Urinary bladder (tissue), 4 donors: ENCODE results near the gene MGMT. TPM values are rescaled to one million over a fixed set of nuclear protein-coding genes. Genes with fewer than 3 reads are reported as not detected.

Experiments
- DNase-seq: peaks from one replicate; pipeline ENCODE4 v3.0.0-alpha.2; 2015; ENCODE audit errors: extremely low spot score
- H3K27ac ChIP-seq: one replicate; pipeline ENCODE4 v1.5.1; 2013; ENCODE audit warnings: low read depth, mild to moderate bottlenecking, moderate library complexity
- H3K36me3 ChIP-seq: one replicate; pipeline ENCODE4 v1.6.1; 2013; ENCODE audit warnings: mild to moderate bottlenecking, moderate library complexity; ENCODE audit not compliant: insufficient read depth
- H3K4me1 ChIP-seq: one replicate; pipeline ENCODE4 v1.6.1; 2013; ENCODE audit warnings: mild to moderate bottlenecking, moderate library complexity; ENCODE audit not compliant: insufficient read depth
- H3K4me3 ChIP-seq: one replicate; pipeline ENCODE4 v1.5.1; 2013; ENCODE audit warnings: low read depth, low read length
- WGBS: extraction: QIAGEN DNeasy Blood & Tissue Kit; methylation state at CpG from one replicate; pipeline ENCODE4 v1.1.7; 2013; 5-methylcytosine and 5-hydroxymethylcytosine counted together
- polyA plus RNA-seq: library from polyadenylated mRNA; stranded (reverse); fragments of 200-250 nt; gene quantifications from one replicate; pipeline ENCODE4 v1.2.3, GENCODE V29; 2013
- total RNA-seq: library from RNA; depleted of rRNA; stranded (reverse); fragments of >200 nt; gene quantifications from one replicate; pipeline ENCODE4 v1.2.3, GENCODE V29; 2014
- donor health status: healthy with polysubstance abuse.
- donor health status: healthy.

MGMT gene
- total and polyA plus RNA-seq, 2 donors, result 19.5 to 28.5 TPM

DNA sequence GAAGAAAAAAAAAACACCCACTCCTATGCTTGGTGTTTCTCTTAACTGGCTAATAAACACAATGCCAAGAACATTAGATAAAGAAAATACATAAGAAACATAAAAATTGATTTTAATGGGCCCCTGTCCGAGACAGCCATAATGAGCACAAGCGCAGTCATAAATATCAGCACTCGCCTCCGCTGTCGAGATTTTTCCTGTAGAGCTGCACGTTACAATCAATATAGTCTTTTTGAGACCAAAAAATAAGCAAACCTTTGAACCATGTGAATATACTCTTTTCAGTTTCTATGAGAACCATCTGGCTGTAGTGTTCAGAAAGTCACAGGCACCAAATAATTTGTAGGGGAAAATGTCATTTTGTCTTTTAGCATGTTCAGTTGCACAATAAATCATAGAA, 70.1 kb downstream of the MGMT start:
- DNase-seq, result no peak
- no peaks in the 10 kb centered on the region for H3K4me1 ChIP-seq
- no peaks in the 10 kb centered on the region for H3K36me3 ChIP-seq
- 93% methylated on average over 6 of the region's 6 CpGs for WGBS
- no peak overlapping the region for H3K27ac ChIP-seq
- H3K4me3 ChIP-seq, result no peak overlapping the region

DNA sequence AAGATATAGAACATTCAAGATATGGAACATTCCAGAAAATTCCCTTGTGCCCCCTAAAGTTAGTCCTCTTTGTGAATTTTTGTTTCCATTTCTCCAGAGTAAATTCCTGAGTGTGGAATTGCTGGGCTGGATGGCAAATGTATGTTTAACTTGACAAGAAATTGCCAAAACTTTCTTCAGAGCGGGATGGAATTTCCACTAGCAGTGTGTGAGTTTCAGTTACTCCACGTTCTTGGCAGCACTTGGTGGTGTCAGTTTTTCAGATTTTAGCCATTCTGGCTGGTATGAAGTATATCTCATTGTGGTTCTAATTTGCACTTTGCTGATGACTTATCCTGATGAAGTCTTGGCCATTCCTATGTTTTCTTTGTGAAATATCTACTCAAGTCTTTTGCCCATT, 71.2 kb downstream of the MGMT start:
- no peak for DNase-seq
- Histone ChIP-seq H3K27ac (no peak overlapping the region), H3K36me3 (no peaks in the 10 kb centered on the region), H3K4me1 (no peaks in the 10 kb centered on the region), H3K4me3 (no peak overlapping the region)
- WGBS, result 68% methylated on average over 2 of the region's 2 CpGs

DNA sequence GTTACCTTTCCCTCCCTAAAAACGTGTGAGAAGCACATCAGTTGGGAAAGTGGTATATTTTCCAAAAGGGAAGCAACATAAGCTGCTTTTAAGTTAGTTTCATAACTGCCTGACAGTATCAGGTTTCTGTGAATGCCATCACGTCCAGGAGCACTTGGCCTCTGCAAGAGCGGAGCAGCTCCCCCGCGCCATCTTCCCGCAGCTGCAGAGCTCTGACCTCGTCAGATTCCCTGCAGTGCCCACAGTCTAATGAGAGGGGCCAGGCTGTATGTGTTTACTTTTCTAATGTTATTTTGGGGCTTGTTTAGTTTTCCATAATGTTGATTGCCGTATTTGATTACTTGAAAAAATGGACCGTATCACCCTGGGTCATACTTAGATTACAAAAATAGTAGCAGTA, 74.2 kb downstream of the MGMT start:
- DNase-seq, result no peak
- H3K4me1 ChIP-seq, result no peaks in the 10 kb centered on the region
- H3K27ac ChIP-seq, result no peak overlapping the region
- no peak overlapping the region for H3K4me3 ChIP-seq
- 89% methylated on average over 9 of the region's 9 CpGs for WGBS
- H3K36me3 ChIP-seq, result no peaks in the 10 kb centered on the region

DNA sequence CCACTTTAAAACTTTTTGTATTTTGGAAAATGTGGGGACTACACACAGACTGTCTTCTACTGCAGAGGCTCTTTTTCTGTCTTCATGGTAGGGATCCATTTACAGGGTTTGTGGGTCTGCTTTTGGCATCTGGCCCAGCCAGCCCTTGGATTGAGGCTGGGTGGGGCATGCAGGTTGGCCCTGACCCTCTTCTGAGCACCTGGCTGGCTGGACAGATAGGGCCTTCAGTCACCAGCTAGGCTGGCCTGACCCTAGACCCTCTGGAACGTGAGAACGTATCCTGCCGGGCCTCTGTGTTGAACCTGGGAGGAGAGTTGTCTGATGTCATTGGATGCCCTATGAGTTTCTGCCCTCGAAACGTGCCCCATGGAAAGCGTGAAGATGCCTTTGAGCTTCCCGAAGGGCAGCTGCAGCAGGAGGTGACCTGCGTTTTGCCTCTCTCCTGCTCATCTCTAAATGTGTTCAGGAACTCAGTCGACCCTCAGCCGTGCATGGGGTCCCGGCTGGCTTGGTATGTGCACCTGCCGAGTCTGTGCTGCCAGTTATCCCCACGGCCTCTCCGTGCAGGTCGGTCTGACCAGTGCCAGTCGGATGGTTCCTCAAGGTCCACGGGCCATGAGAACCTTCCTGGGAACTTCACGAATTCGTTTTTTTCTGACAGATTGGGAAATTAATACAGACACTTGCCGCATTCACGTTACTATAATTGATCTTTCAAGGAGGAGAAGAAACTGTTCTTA, 74.9 kb downstream of the MGMT start:
- 97% methylated on average over 21 of the region's 21 CpGs for WGBS
- no peak overlapping the region for H3K4me3 ChIP-seq
- DNase-seq, result no peak

DNA sequence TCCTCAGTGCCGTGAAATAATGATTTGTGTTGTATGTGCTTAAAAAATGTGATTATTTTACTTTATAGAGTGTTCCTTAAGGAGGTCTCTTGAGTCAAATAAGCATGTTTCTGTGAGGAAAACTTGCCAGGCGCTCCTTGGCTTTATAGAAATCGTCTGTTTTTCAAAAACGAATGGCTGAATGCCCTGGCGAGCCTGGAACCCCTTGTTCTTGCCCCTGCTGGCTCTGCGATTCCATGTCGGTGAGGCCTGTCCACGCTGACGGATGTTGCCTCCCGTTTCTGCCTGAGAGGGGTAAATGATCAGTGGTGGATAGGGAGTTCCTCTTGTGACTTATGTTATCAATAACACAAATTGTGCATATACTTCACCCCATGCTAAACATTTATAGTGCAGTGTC, 75.5 kb downstream of the MGMT start:
- 92% methylated on average over 10 of the region's 10 CpGs for WGBS
- no peak for DNase-seq
- Histone ChIP-seq H3K27ac (no peak overlapping the region), H3K36me3 (no peaks in the 10 kb centered on the region), H3K4me1 (no peaks in the 10 kb centered on the region), H3K4me3 (no peak overlapping the region)

More for the DNA sequence above, 74.9 kb downstream of the MGMT start:
- no peak overlapping the region for H3K27ac ChIP-seq
- no peaks in the 10 kb centered on the region for H3K36me3 ChIP-seq
- H3K4me1 ChIP-seq, result no peaks in the 10 kb centered on the region

DNA sequence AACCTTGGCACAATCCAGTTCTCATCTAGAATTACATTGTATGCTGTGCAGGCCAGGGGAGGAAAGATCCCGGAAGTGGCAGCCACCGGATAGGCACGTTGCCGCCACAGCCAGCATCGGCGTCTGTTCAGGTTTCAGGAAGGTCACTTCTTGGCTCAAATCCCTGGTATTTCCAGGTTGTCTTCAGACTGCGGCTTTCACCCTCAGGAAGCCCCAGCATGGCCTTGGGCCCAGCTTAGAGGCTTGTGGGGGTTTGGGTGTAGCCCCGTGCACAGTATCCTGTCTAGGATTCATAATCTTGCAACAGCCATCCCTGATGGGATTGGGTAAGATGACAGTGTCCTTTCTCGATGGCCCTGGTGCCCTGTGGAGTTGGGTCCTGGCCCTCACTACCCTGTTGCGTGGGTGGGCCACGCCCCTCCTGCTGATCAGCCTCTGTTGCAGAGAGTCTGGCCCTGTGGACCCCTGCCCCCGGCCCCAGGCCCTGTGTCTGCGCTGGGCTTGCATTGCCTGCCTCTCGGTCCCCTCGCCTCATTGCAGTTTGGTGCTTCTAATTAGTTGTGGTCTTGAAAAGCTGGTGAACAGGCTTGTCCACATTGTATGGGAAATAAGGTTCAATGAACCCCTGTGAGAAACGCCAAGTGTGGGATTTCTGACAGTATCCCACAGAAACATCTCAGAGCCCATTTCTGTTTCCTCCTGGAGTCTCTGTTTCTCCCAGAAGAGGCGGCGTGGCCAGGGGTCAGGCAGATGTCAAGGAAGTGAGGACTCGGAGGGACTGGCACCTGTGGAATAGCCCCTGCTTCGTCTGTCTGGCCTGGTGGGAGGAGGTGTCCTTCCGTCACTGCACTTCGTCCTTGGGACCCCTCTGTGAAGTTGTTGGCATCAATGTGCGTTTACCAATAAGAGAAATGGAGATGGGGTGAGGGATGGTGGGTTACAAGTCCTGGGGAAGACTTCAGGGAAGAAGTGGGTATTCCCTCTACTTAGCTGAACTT, 77.5 kb downstream of the MGMT start:
- no peaks in the 10 kb centered on the region for H3K36me3 ChIP-seq
- WGBS, result 93% methylated on average over 23 of the region's 23 CpGs
- H3K4me1 ChIP-seq, result no peaks in the 10 kb centered on the region
- DNase-seq, result no peak
- no peak overlapping the region for H3K4me3 ChIP-seq
- no peak overlapping the region for H3K27ac ChIP-seq

DNA sequence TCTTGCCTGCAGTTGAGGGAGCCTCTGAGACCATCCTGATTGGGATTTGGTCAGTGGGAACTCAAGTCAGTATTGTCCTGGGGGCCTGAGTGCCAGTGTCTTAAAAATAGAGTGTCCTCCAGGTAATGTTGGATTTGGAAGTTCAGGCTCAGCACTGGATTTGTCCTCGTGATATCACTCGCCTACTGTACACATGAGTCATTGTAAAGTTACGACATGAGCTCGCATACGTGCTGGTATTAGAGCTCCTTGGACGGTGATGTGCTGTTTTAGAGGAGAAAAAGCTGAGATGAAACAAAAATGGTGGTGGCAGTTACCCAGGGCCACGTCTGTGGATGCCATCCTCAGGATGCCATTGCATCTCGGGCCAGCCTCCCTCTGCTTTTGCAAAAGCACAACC, 78.2 kb downstream of the MGMT start:
- no peak overlapping the region for H3K4me3 ChIP-seq
- no peaks in the 10 kb centered on the region for H3K4me1 ChIP-seq
- no peaks in the 10 kb centered on the region for H3K36me3 ChIP-seq
- no peak for DNase-seq
- 79% methylated on average over 8 of the region's 8 CpGs for WGBS
- H3K27ac ChIP-seq, result no peak overlapping the region

DNA sequence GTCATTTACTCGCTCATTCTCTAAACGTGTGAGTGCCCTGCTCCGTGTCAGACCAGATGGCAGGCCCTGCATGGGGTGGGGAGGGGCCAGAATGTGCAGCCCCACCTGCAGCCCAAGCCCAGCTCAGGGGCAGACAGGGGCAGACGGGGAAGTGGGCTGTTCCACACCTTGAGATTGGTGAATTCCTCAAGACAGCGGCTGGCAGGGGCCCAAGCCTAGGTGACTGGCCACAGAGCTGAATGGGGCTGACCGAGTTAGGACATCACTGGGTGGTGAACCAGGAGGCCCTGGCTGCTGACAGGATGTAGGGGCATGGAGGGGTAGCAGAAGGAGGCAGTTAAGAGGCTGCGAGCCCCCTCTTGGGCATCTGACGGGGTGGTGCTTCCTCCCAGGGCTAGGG, 79.1 kb downstream of the MGMT start:
- no peak overlapping the region for H3K27ac ChIP-seq
- no peak overlapping the region for H3K4me3 ChIP-seq
- H3K4me1 ChIP-seq, result no peaks in the 10 kb centered on the region
- no peaks in the 10 kb centered on the region for H3K36me3 ChIP-seq
- WGBS, result 84% methylated on average over 8 of the region's 8 CpGs
- DNase-seq, result no peak

DNA sequence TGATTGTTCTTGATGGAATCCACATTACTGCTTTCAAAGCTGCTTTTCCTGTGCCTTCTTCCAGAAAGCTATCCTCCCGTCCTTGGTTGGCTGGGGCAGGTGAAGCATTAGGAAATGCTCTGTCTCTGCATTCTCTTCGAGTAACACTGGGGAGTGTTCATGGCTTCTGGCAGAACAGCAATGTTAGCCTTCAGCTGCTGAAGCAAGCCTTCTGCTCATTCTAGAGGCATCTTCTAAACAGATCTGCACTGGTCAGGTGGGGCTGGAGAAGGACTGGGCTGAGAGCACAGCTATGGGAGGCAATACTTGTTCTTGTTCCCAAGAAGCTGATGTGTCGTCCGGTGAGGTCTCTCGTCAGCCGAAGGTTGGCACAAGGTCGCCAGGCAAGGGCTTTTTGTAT, 80.6 kb downstream of the MGMT start:
- DNase-seq, result no peak
- 69% methylated on average over 7 of the region's 7 CpGs for WGBS
- Histone ChIP-seq H3K27ac (no peak overlapping the region), H3K4me3 (no peak overlapping the region), H3K4me1 (no peaks in the 10 kb centered on the region), H3K36me3 (no peaks in the 10 kb centered on the region)

DNA sequence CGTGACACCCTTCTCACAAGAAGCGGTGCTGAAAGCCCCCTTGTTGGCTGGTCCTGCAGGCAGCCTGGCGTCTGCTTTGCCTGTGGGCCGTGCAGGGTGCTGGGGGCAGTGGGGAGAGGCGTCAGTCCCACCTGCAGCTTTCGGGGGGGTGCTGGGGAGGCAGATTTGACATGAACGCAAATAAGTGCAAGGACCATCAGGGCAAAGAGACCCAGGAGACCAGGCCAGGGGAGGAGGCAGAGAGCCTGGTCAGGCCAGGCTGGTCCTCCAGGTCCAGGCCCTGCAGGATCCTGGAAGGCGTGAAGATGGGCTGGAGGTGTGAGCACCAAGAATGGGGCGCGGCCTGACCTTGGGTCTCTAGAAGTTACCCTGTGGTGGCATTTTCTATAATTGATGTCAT, 81.6 kb downstream of the MGMT start:
- no peak for DNase-seq
- H3K36me3 ChIP-seq, result no peaks in the 10 kb centered on the region
- no peak overlapping the region for H3K4me3 ChIP-seq
- 92% methylated on average over 10 of the region's 10 CpGs for WGBS
- H3K4me1 ChIP-seq, result no peaks in the 10 kb centered on the region
- H3K27ac ChIP-seq, result no peak overlapping the region

DNA sequence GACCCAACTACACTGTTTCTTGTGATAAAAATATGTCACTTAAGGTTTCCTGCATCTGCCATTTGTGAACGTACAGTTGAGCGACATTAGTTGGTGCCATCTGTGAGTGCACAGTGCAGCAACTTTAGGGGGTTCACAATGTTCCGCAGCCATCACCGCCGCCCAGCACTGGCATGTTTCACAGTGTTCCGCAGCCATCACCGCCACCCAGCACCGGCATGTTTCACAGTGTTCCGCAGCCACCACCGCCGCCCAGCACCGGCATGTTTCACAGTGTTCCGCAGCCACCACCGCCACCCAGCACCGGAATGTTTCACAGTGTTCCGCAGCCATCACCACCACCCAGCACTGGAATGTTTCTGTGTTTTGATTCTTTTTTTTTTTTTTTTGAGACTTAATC, 83.0 kb downstream of the MGMT start:
- no peak for DNase-seq
- Histone ChIP-seq H3K36me3 (no peaks in the 10 kb centered on the region), H3K4me1 (no peaks in the 10 kb centered on the region), H3K27ac (no peak overlapping the region), H3K4me3 (no peak overlapping the region)
- WGBS, result 96% methylated on average over 16 of the region's 16 CpGs

DNA sequence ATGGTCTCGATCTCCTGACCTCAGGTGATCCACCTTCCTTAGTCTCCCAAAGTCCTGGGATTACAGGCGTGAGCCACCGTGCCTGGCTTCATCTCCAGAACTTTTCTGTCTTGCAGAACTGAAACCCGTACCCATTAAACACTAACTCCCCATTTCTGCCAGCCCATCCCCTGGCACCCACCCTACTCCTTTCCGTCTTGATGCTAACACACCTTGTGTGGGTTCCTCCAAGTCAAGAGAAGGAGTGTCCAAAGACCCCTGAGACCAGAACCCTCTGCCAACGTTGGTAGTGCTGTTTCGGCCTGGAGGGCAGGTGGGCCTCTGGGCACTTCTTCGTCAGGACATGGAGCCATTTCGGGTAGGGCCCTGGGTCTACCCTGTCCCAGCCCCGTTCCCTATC, 83.6 kb downstream of the MGMT start:
- H3K27ac ChIP-seq, result no peak overlapping the region
- H3K36me3 ChIP-seq, result no peaks in the 10 kb centered on the region
- H3K4me1 ChIP-seq, result no peaks in the 10 kb centered on the region
- WGBS, result 98% methylated on average over 10 of the region's 10 CpGs
- no peak for DNase-seq
- H3K4me3 ChIP-seq, result no peak overlapping the region

DNA sequence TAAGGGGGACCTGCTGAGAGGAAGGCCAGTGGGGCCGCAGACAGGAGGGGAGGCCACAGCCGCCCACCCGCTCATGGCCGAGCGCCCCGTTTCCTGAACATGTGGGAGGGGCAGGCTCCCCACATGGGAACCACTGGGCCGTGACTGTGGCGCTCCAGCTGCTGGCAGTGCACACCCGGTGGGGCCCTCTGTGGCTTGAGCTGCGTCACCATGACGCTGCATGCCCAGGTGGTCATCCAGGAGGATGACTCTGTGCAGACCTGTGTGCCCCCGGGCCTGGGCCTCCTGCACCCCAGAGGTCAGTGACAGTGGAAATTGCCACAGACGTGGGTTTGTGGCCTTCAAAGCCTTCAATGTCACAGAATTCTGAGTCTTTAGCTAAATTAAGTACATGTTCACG, 85.1 kb downstream of the MGMT start:
- H3K4me1 ChIP-seq, result no peaks in the 10 kb centered on the region
- no peak overlapping the region for H3K27ac ChIP-seq
- no peak overlapping the region for H3K4me3 ChIP-seq
- 96% methylated on average over 14 of the region's 14 CpGs for WGBS
- H3K36me3 ChIP-seq, result no peaks in the 10 kb centered on the region
- DNase-seq, result no peak

DNA sequence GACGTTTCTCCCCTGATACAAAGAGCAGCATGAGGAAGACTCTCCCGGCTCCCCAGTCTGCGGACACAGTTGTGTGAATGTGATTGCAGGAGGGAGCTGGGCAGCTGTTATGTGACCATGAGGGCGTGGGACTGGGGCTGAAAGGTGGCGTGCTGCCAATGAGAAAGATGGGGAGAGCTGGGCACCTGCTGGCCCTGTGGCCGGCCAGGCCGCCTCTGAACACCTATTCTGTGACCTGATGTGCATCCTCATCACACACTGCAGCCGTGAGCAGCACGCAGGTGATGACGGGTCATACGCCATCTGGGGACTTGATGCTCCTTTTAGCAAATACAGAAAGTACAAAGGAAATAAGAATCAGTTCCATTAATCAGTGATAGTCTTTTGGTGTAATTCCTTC, 86.9 kb downstream of the MGMT start:
- no peak overlapping the region for H3K27ac ChIP-seq
- DNase-seq, result no peak
- 97% methylated on average over 11 of the region's 11 CpGs for WGBS
- H3K36me3 ChIP-seq, result no peaks in the 10 kb centered on the region
- H3K4me1 ChIP-seq, result no peaks in the 10 kb centered on the region
- no peak overlapping the region for H3K4me3 ChIP-seq
